HepG2 (cell line): ENCODE results near the gene NUB1. TPM values are rescaled to one million over a fixed set of nuclear protein-coding genes. Genes with fewer than 3 reads are reported as not detected.

Source experiments
- ATAC-seq: fragments of 200-7000 bp; cut with Tn5 transposase; 3 replicates; pipeline ENCODE4 v1.9.1; 2020; ENCODE audit warnings: mild to moderate bottlenecking, moderate library complexity
- BruUV-seq: library from RNA; stranded (reverse); fragments of 400-500 nt; replicated peaks from 2 replicates; lab custom pipeline; 2021; lab: Mats Ljungman, UMichigan
- CTCF ChIA-PET: fragments of 300-600 bp; formaldehyde crosslinking; extraction: SDS; loops from one replicate; lab custom pipeline; 2021; ENCODE audit warnings: low total read pairs, inconsistent platforms, low intra/inter-chr PET ratio; lab: Yijun Ruan, JAX
- POLR2A ChIA-PET: fragments of 350-600 bp; sonication (Branson Sonifier 250); formaldehyde crosslinking; loops from one replicate; lab custom pipeline; 2020; ENCODE audit warnings: antibody characterized with exemption, inconsistent platforms; lab: Yijun Ruan, JAX
- DNase-seq: peaks from one replicate; pipeline ENCODE4 v3.0.0-alpha.2; 2015; ENCODE audit warnings: low spot score
- FAIRE-seq: peaks from 3 replicates; lab custom pipeline; 2011; peaks lifted over from hg19 to GRCh38; lab: Jason Lieb, UNC
- H2AFZ ChIP-seq: one replicate; pipeline ENCODE4 v1.6.1; 2011; ENCODE audit warnings: low read length, inconsistent platforms
- H3K27ac ChIP-seq: fragments of 300-600 bp; 3 replicates; pipeline ENCODE4 v1.8.0; 2011; ENCODE audit warnings: mixed run types, mild to moderate bottlenecking, mixed read lengths, low read length, inconsistent platforms; ENCODE audit not compliant: insufficient read depth; ENCODE audit errors: extremely low read length
- H3K27me3 ChIP-seq, 2 experiments: fragments of 200-600 bp in 1 of 2; 2 replicates in 1 of 2; 3 replicates in 1 of 2; pipeline versions ENCODE4 v1.6.0 to v1.8.0; 2011; ENCODE audit warnings: low read length in 2 of 2, mild to moderate bottlenecking in 2 of 2, moderate library complexity in 2 of 2, inconsistent platforms in 1 of 2; ENCODE audit not compliant: insufficient read depth in 2 of 2, control insufficient read depth in 1 of 2
- H3K36me3 ChIP-seq, 2 experiments: fragments of 200-600 bp in 1 of 2; replicated peaks in 1 of 2; 2 replicates in 1 of 2; 3 replicates in 1 of 2; pipeline versions ENCODE4 v1.5.1 to v1.8.0; 2011; ENCODE audit warnings: low read length in 2 of 2, inconsistent platforms in 1 of 2; ENCODE audit not compliant: insufficient read depth in 2 of 2, control insufficient read depth in 1 of 2
- H3K4me1 ChIP-seq: 2 replicates; pipeline ENCODE4 v1.5.1; 2012; ENCODE audit warnings: low read length, inconsistent platforms; ENCODE audit not compliant: insufficient read depth
- H3K4me2 ChIP-seq: 2 replicates; pipeline ENCODE4 v1.6.0; 2011; ENCODE audit warnings: low read depth, low read length, inconsistent platforms
- H3K4me3 ChIP-seq, 3 experiments: fragments of 200-600 bp in 1 of 3; sonication (generic), shearing (Covaris generic) in 1 of 3; replicated peaks in 1 of 3; 2 replicates each; pipeline ENCODE4 v1.5.1; 2011 to 2016; ENCODE audit warnings: low read length in 3 of 3, inconsistent platforms in 2 of 3, low read depth in 2 of 3, mild to moderate bottlenecking in 2 of 3, control low read depth in 1 of 3, mixed read lengths in 1 of 3; ENCODE audit not compliant: insufficient read depth in 1 of 3
- H3K79me2 ChIP-seq: one replicate; pipeline ENCODE4 v1.6.1; 2011; ENCODE audit warnings: low read length, inconsistent platforms; ENCODE audit not compliant: insufficient read depth
- H3K9ac ChIP-seq: 2 replicates; pipeline ENCODE4 v1.6.0; 2011; ENCODE audit warnings: mild to moderate bottlenecking, low read depth, low read length, inconsistent platforms; ENCODE audit not compliant: insufficient read depth
- H3K9me3 ChIP-seq: 2 replicates; pipeline ENCODE4 v1.5.1; 2012; ENCODE audit warnings: mild to moderate bottlenecking, low read length
- H4K20me1 ChIP-seq: 2 replicates; pipeline ENCODE4 v1.6.0; 2011; ENCODE audit warnings: inconsistent platforms, mild to moderate bottlenecking, low read length, moderate library complexity; ENCODE audit not compliant: insufficient read depth
- ISL2 ChIP-seq: sonication (generic); formaldehyde crosslinking; IDR thresholded peaks from 2 replicates; pipeline ENCODE4 v1.5.0; 2020; ENCODE audit warnings: missing genetic modification reagents
- SIN3A ChIP-seq: IDR thresholded peaks from 2 replicates; pipeline ENCODE4 v1.6.1; 2011; ENCODE audit warnings: low read depth, mild to moderate bottlenecking, control low read depth, low read length, borderline replicate concordance
- ZNF337 ChIP-seq: sonication (generic); formaldehyde crosslinking; IDR thresholded peaks from 2 replicates; pipeline ENCODE4 v1.5.1; 2020; ENCODE audit warnings: missing genetic modification reagents, low read depth, mild to moderate bottlenecking, borderline replicate concordance
- ZNF703 ChIP-seq: sonication (generic); formaldehyde crosslinking; IDR thresholded peaks from 2 replicates; pipeline ENCODE4 v1.5.1; 2020; ENCODE audit warnings: missing genetic modification reagents, mild to moderate bottlenecking, moderate library complexity, borderline replicate concordance
- ZNF83 ChIP-seq: sonication (generic); formaldehyde crosslinking; IDR thresholded peaks from 2 replicates; pipeline ENCODE4 v1.4.0; 2020; ENCODE audit warnings: missing genetic modification reagents, mild to moderate bottlenecking, borderline replicate concordance
- ZNF850 ChIP-seq: sonication (generic); formaldehyde crosslinking; conservative IDR thresholded peaks from 2 replicates; pipeline ENCODE4 v1.9.0; 2021; ENCODE audit warnings: mild to moderate bottlenecking, missing genetic modification reagents
- WGBS: methylation state at CpG from one replicate; pipeline ENCODE4 v1.1.6; 2017; ENCODE audit warnings: low lambda C conversion rate; 5-methylcytosine and 5-hydroxymethylcytosine counted together
- in situ Hi-C: cut with HindIII; loops from 2 replicates; pipeline ENCODE4 v1.10.0; 2017; ENCODE audit warnings: low pct_unique_long_range_greater_than_20kb; ENCODE audit not compliant: extremely low pct_ligation_motif_present
- intact Hi-C: fragments of 100-400 bp; cut with micrococcal nuclease; formaldehyde crosslinking; loops from one replicate; pipeline ENCODE4 v1.10.0; 2022; ENCODE audit not compliant: unreplicated experiment
- polyA plus RNA-seq, 8 experiments: library from polyadenylated mRNA; depleted of rRNA in 3 of 8; stranded (reverse) in 7 of 8; unstranded in 1 of 8; fragments of >200 nt; fragmentation: Illumina TruSeq in 4 of 8; extraction: Trizol in 4 of 8; gene quantifications; 2 replicates each; pipeline versions ENCODE4 v1.2.1 to v1.2.3, GENCODE V29; 2011 to 2016; ENCODE audit warnings: low read depth in 4 of 8, missing spikeins in 1 of 8, mixed read lengths in 1 of 8; ENCODE audit not compliant: insufficient read depth in 1 of 8
- total RNA-seq, 5 experiments: library from RNA; depleted of rRNA; stranded (reverse); fragments of >200 nt; fragmentation: Illumina TruSeq; extraction: Trizol; gene quantifications; 2 replicates each; pipeline ENCODE4 v1.2.3, GENCODE V29; 2016; ENCODE audit warnings: low read depth in 1 of 5
- TF ChIP-seq, protein P1 (sequence below): sonication (generic); formaldehyde crosslinking; IDR thresholded peaks from 2 replicates; pipeline ENCODE4 v1.5.0; 2020; ENCODE audit warnings: mild to moderate bottlenecking, missing genetic modification reagents
- TF ChIP-seq, protein P2 (sequence below), 2 experiments: sonication (generic) in 1 of 2; formaldehyde crosslinking in 1 of 2; IDR thresholded peaks; 2 replicates each; pipeline versions ENCODE4 v1.5.1 to v1.6.1; 2011 to 2020; ENCODE audit warnings: borderline replicate concordance in 1 of 2, low read depth in 1 of 2, low read length in 1 of 2, mild to moderate bottlenecking in 1 of 2, missing genetic modification reagents in 1 of 2, moderate library complexity in 1 of 2

NUB1 gene
- total and polyA plus RNA-seq, 2 of the 13 experiments (the other 11 are each of a cell fraction or from before 2014, with no cell fraction given), result 27.1 to 37.0 TPM

GRCh38 chr7:151413241-151413640, 71.6 kb downstream of the NUB1 start:
- no peak overlapping the region for H3K4me2 ChIP-seq
- H3K4me3 ChIP-seq, result no peak overlapping the region
- WGBS, result 21% methylated on average over 4 of the region's 4 CpGs
- DNase-seq, result no peak
- POLR2A ChIA-PET, result no interaction called here
- BruUV-seq, result no TSS peak
- no peak overlapping the region for H3K27ac ChIP-seq
- no peak for TF ChIP-seq ISL2
- TF ChIP-seq ZNF850 (CRISPR knock-in tag), result no peak
- TF ChIP-seq, protein P1, sequence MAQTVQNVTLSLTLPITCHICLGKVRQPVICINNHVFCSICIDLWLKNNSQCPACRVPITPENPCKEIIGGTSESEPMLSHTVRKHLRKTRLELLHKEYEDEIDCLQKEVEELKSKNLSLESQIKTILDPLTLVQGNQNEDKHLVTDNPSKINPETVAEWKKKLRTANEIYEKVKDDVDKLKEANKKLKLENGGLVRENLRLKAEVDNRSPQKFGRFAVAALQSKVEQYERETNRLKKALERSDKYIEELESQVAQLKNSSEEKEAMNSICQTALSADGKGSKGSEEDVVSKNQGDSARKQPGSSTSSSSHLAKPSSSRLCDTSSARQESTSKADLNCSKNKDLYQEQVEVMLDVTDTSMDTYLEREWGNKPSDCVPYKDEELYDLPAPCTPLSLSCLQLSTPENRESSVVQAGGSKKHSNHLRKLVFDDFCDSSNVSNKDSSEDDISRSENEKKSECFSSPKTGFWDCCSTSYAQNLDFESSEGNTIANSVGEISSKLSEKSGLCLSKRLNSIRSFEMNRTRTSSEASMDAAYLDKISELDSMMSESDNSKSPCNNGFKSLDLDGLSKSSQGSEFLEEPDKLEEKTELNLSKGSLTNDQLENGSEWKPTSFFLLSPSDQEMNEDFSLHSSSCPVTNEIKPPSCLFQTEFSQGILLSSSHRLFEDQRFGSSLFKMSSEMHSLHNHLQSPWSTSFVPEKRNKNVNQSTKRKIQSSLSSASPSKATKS (CRISPR knock-in tag), result no peak
- TF ChIP-seq ZNF337, result no peak
- TF ChIP-seq SIN3A, result no peak
- no peak for TF ChIP-seq ZNF703 (CRISPR knock-in tag)
- TF ChIP-seq ZNF83 (CRISPR knock-in tag), result no peak
- TF ChIP-seq, protein P2, sequence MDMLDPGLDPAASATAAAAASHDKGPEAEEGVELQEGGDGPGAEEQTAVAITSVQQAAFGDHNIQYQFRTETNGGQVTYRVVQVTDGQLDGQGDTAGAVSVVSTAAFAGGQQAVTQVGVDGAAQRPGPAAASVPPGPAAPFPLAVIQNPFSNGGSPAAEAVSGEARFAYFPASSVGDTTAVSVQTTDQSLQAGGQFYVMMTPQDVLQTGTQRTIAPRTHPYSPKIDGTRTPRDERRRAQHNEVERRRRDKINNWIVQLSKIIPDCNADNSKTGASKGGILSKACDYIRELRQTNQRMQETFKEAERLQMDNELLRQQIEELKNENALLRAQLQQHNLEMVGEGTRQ (IDR thresholded peaks at IDR 0.05; ENCODE audit: low read depth, low read length), result no peak
- TF ChIP-seq, protein P2 (CRISPR knock-in tag; IDR thresholded peaks at IDR 0.05; ENCODE audit: borderline replicate concordance), result no peak
- peaks cover 2 to 54% of the 10 kb centered on the region in 2 experiments for H3K27me3 ChIP-seq
- CTCF ChIA-PET, result no interaction called here
- no peak for FAIRE-seq
- H3K9ac ChIP-seq, result no peak overlapping the region
- H3K36me3 ChIP-seq, result no peaks in the 10 kb centered on the region
- no peak for ATAC-seq
- no peaks in the 10 kb centered on the region for H3K79me2 ChIP-seq
- H3K9me3 ChIP-seq, result no peaks in the 10 kb centered on the region
- H2AFZ ChIP-seq, result no peak overlapping the region
- H3K4me1 ChIP-seq, result peaks cover 46% of the 10 kb centered on the region
- in situ Hi-C loops, result no loop called here
- no peaks in the 10 kb centered on the region for H4K20me1 ChIP-seq
- intact Hi-C loops, result no loop called here
